ENCODE results near the gene DNAAF1. TPM values are rescaled to one million over a fixed set of nuclear protein-coding genes. Genes with fewer than 3 reads are reported as not detected.
A peak's percentile ranks its signal among the peaks of the same experiment; 100 is the strongest.

The DNAAF1 gene
- total and polyA plus RNA-seq, 11 donors: 0.15 to 0.38 (median 0.25) TPM; not detected in 6

GRCh38 chr16:84165746-84166145, 20.6 kb downstream of the DNAAF1 start:
- Histone ChIP-seq H3K27me3 (peaks cover 0 to 6% (median 0%) of the 10 kb centered on the region in 9 donors), H3K36me3 (no peaks in the 10 kb centered on the region), H3K27ac (no peak overlapping the region), H3K9me3 (no peaks in the 10 kb centered on the region), H3K4me1 (no peaks in the 10 kb centered on the region), H3K4me3 (no peak overlapping the region)
- DNase-seq: no peak
- TF ChIP-seq POLR2A (IDR thresholded peaks at IDR 0.05) (no peak), CTCF (IDR thresholded peaks at IDR 0.05) (no peak)
- 80 to 89% (median 83%) methylated on average over 7 of the region's 7 CpGs for WGBS, 4 donors
- intact Hi-C loops (cut with DNase I): no loop called here
- ATAC-seq: no peak

- intact Hi-C loops (cut with DNase I): no loop called here
- WGBS, 4 donors: 79 to 87% (median 83%) methylated on average over 13 of the region's 13 CpGs
- Histone ChIP-seq H3K27ac (no peak overlapping the region), H3K4me1 (peaks cover 0 to 3% (median 0%) of the 10 kb centered on the region in 12 donors), H3K4me3 (no peak overlapping the region), H3K27me3 (peaks cover 0 to 5% (median 0%) of the 10 kb centered on the region in 9 donors), H3K9me3 (no peaks in the 10 kb centered on the region), H3K36me3 (no peaks in the 10 kb centered on the region)
- DNase-seq: no peak
- TF ChIP-seq CTCF (IDR thresholded peaks at IDR 0.05): no peak
- no peak for TF ChIP-seq POLR2A (IDR thresholded peaks at IDR 0.05)
- no peak for ATAC-seq
Measured at GRCh38 chr16:84166796-84167695, 21.9 kb downstream of the DNAAF1 start.

GRCh38 chr16:84169765-84170310, 24.7 kb downstream of the DNAAF1 start:
- no peak for DNase-seq
- TF ChIP-seq CTCF (IDR thresholded peaks at IDR 0.05) (no peak), POLR2A (IDR thresholded peaks at IDR 0.05) (no peak)
- peaks cover 0 to 3% (median 0%) of the 10 kb centered on the region in 12 donors for H3K4me1 ChIP-seq
- no peak overlapping the region for H3K27ac ChIP-seq
- no peak for ATAC-seq
- intact Hi-C loops (cut with DNase I): loop anchor here in 2 of 10 donors (5.0 to 10.0 kb wide), 3 partner anchors 88 to 215 kb away; partner anchors contain the start of genes NECAB2 (in 1 of the 2) and OSGIN1 (in 1 of the 2)
- no peaks in the 10 kb centered on the region for H3K36me3 ChIP-seq
- peaks cover 0 to 5% (median 0%) of the 10 kb centered on the region in 9 donors for H3K27me3 ChIP-seq
- no peaks in the 10 kb centered on the region for H3K9me3 ChIP-seq
- WGBS, 4 donors: 76 to 86% (median 77%) methylated on average over 11 of the region's 11 CpGs
- no peak overlapping the region for H3K4me3 ChIP-seq

- intact Hi-C loops (cut with DNase I): loop anchor here in 2 of 10 donors (5.0 to 10.0 kb wide), 3 partner anchors 92 to 220 kb away; partner anchors contain the start of genes NECAB2 (in 1 of the 2) and OSGIN1 (in 1 of the 2)
- Histone ChIP-seq H3K4me1 (peaks cover 7 to 46% (median 32%) of the 10 kb centered on the region in 12 donors), H3K9me3 (no peaks in the 10 kb centered on the region), H3K36me3 (peaks cover 0 to 18% (median 12%) of the 10 kb centered on the region in 9 donors), H3K27ac (peak overlapping the region in 1 of 12 donors; percentile 83), H3K4me3 (no peak overlapping the region), H3K27me3 (no peaks in the 10 kb centered on the region)
- 83 to 92% (median 88%) methylated on average over 11 of the region's 11 CpGs for WGBS, 4 donors
- DNase-seq (no peak), ATAC-seq (no peak)
- TF ChIP-seq CTCF (IDR thresholded peaks at IDR 0.05): no peak
Measured at GRCh38 chr16:84174396-84174795, 29.3 kb downstream of the DNAAF1 start.

Data from heart left ventricle (tissue), 16 donors.